Keratinocyte (primary cell): ENCODE data around the gene NR6A1. TPM values are rescaled to one million over a fixed set of nuclear protein-coding genes. Genes with fewer than 3 reads are reported as not detected.

Experiments used
- DNase-seq: peaks from one replicate; pipeline ENCODE4 v3.0.0-alpha.2; 2011; ENCODE audit warnings: low read depth, missing footprints, low spot score
- FAIRE-seq: peaks from 2 replicates; lab custom pipeline; 2011; peaks lifted over from hg19 to GRCh38; lab: Jason Lieb, UNC
- H2AFZ ChIP-seq: 2 replicates; pipeline ENCODE4 v1.6.0; 2012; ENCODE audit warnings: low read length, control low read depth, inconsistent platforms; ENCODE audit not compliant: control insufficient read depth
- H3K27ac ChIP-seq: 2 replicates; pipeline ENCODE4 v1.5.1; 2011; ENCODE audit warnings: low read length; ENCODE audit not compliant: control insufficient read depth, insufficient read depth
- H3K27me3 ChIP-seq: 3 replicates; pipeline ENCODE4 v1.6.0; 2011; ENCODE audit warnings: low read length; ENCODE audit not compliant: control insufficient read depth, insufficient read depth; ENCODE audit errors: extremely low read depth
- H3K36me3 ChIP-seq, 2 experiments: 2 replicates in 1 of 2; 3 replicates in 1 of 2; pipeline ENCODE4 v1.5.1; 2011; ENCODE audit warnings: low read length in 2 of 2, mild to moderate bottlenecking in 1 of 2; ENCODE audit not compliant: control insufficient read depth in 2 of 2, insufficient read depth in 2 of 2; ENCODE audit errors: extremely low read depth in 1 of 2
- H3K4me1 ChIP-seq: 3 replicates; pipeline ENCODE4 v1.5.1; 2011; ENCODE audit warnings: low read length; ENCODE audit not compliant: control insufficient read depth, insufficient read depth; ENCODE audit errors: extremely low read depth
- H3K4me2 ChIP-seq: 3 replicates; pipeline ENCODE4 v1.6.0; 2011; ENCODE audit warnings: low read depth, low read length; ENCODE audit not compliant: control insufficient read depth, insufficient read depth; ENCODE audit errors: extremely low read depth
- H3K4me3 ChIP-seq, 3 experiments: fragments of 200-600 bp in 1 of 3; sonication (generic) in 1 of 3; 2 replicates in 2 of 3; 3 replicates in 1 of 3; pipeline ENCODE4 v1.5.1; 2011 to 2016; ENCODE audit warnings: low read length in 3 of 3, mild to moderate bottlenecking in 3 of 3, control low read depth in 2 of 3, inconsistent platforms in 1 of 3, low read depth in 1 of 3, mixed read lengths in 1 of 3, mixed run types in 1 of 3, moderate library complexity in 1 of 3; ENCODE audit not compliant: control insufficient read depth in 2 of 3, insufficient read depth in 2 of 3; ENCODE audit errors: extremely low read depth in 1 of 3
- H3K79me2 ChIP-seq: 2 replicates; pipeline ENCODE4 v1.6.0; 2012; ENCODE audit warnings: low read length; ENCODE audit not compliant: control insufficient read depth, insufficient read depth
- H3K9ac ChIP-seq: 3 replicates; pipeline ENCODE4 v1.6.0; 2011; ENCODE audit warnings: low read length; ENCODE audit not compliant: control insufficient read depth, insufficient read depth; ENCODE audit errors: extremely low read depth
- H3K9me1 ChIP-seq: 3 replicates; pipeline ENCODE4 v1.6.0; 2011; ENCODE audit warnings: low read length; ENCODE audit not compliant: control insufficient read depth, insufficient read depth; ENCODE audit errors: extremely low read depth
- H3K9me3 ChIP-seq: 2 replicates; pipeline ENCODE4 v1.5.1; 2012; ENCODE audit warnings: low read depth, low read length; ENCODE audit not compliant: control insufficient read depth
- H4K20me1 ChIP-seq: 3 replicates; pipeline ENCODE4 v1.6.0; 2011; ENCODE audit warnings: low read length; ENCODE audit not compliant: control insufficient read depth, insufficient read depth; ENCODE audit errors: extremely low read depth
- EZH2 ChIP-seq: IDR thresholded peaks from one replicate; pipeline ENCODE4 v1.6.1; 2012; ENCODE audit warnings: inconsistent platforms, mild to moderate bottlenecking, low read length, moderate library complexity
- dilution Hi-C: fragments of 300-500 bp; cut with MboI; formaldehyde crosslinking; loops from one replicate; pipeline ENCODE4 v1.7.0; 2020; ENCODE audit warnings: low sequenced_read_pairs; ENCODE audit not compliant: extremely low pct_ligation_motif_present
- polyA plus RNA-seq, 5 experiments: library from polyadenylated mRNA; depleted of rRNA in 3 of 5; stranded (reverse) in 3 of 5; stranded (forward) in 1 of 5; unstranded in 1 of 5; fragments of >200 nt; gene quantifications; 1 replicate in 1 of 5; 2 replicates in 3 of 5; 3 replicates in 1 of 5; pipeline versions ENCODE4 v1.2.1 to v1.2.3, GENCODE V29; 2011 to 2012; ENCODE audit warnings: missing spikeins in 2 of 5, low read depth in 1 of 5, low replicate concordance in 1 of 5
- TF ChIP-seq, protein P1 (sequence below), 3 experiments: IDR thresholded peaks in 1 of 3; conservative IDR thresholded peaks in 1 of 3; optimal IDR thresholded peaks in 1 of 3; 2 replicates in 2 of 3; 3 replicates in 1 of 3; pipeline versions ENCODE3 to v1.5.1; 2011; ENCODE audit warnings: low read length in 3 of 3, mild to moderate bottlenecking in 3 of 3, moderate library complexity in 2 of 3, control low read depth in 1 of 3, inconsistent platforms in 1 of 3; ENCODE audit not compliant: insufficient read depth in 2 of 3; ENCODE audit errors: extremely low read depth in 1 of 3

NR6A1 gene
- polyA plus RNA-seq, 1 donor (not counting 4 experiments of a cell fraction or from before 2014, with no cell fraction given): 1.8 TPM

DNA sequence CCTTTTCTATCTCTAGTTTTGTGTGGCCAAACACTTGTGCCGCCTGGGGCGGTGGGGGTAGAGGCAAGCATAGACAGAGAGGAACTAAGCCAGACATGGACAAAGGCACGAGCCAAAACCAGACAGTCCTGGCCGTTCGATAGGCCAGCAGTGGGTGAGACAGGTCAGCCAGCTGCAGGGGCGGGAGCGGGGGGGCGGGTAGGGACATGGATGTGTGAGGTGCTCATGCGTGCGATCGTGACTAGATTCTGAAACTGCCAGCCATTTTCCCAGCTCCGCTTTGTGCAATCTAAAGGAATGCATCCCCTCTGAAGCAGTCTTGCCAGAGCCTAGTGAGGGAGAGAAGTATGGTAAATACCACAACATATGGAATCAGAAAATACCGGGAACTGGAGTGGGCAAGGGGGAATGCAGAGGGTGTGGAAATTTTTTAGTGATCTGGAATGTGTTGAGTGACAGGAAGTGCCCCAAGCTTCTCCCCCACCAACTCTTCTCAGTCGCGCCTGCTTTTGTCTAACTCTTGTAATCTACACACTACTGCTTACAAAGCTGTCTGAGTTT is 111.9 kb downstream of the NR6A1 start:
- no peaks in the 10 kb centered on the region for H3K9me1 ChIP-seq
- dilution Hi-C loops: no loop called here
- no peak for TF ChIP-seq EZH2
- TF ChIP-seq, protein P1, sequence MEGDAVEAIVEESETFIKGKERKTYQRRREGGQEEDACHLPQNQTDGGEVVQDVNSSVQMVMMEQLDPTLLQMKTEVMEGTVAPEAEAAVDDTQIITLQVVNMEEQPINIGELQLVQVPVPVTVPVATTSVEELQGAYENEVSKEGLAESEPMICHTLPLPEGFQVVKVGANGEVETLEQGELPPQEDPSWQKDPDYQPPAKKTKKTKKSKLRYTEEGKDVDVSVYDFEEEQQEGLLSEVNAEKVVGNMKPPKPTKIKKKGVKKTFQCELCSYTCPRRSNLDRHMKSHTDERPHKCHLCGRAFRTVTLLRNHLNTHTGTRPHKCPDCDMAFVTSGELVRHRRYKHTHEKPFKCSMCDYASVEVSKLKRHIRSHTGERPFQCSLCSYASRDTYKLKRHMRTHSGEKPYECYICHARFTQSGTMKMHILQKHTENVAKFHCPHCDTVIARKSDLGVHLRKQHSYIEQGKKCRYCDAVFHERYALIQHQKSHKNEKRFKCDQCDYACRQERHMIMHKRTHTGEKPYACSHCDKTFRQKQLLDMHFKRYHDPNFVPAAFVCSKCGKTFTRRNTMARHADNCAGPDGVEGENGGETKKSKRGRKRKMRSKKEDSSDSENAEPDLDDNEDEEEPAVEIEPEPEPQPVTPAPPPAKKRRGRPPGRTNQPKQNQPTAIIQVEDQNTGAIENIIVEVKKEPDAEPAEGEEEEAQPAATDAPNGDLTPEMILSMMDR (optimal IDR thresholded peaks at IDR 0.05 in 1 of 3, IDR thresholded peaks at IDR 0.05 in 1 of 3, conservative IDR thresholded peaks at IDR 0.05 in 1 of 3; ENCODE audit: extremely low read depth in 1 of 3, insufficient read depth in 2 of 3, low read length in 3 of 3): no peak
- H3K9me3 ChIP-seq: no peaks in the 10 kb centered on the region
- peak overlapping the region; percentile 92 for H3K9ac ChIP-seq
- DNase-seq (peak; percentile 53), FAIRE-seq (peak; percentile 51)
- peak overlapping the region; percentile 97 for H3K27ac ChIP-seq
- no peaks in the 10 kb centered on the region for H3K27me3 ChIP-seq
- H3K4me1 ChIP-seq: peaks cover 20% of the 10 kb centered on the region
- no peaks in the 10 kb centered on the region for H3K36me3 ChIP-seq
- H3K79me2 ChIP-seq: peaks cover 34% of the 10 kb centered on the region
- peak overlapping the region; percentile 54 to 88 (median 67) for H3K4me3 ChIP-seq
- H2AFZ ChIP-seq: peak overlapping the region; percentile 68
- H4K20me1 ChIP-seq: no peaks in the 10 kb centered on the region
- H3K4me2 ChIP-seq: peak overlapping the region; percentile 98

DNA sequence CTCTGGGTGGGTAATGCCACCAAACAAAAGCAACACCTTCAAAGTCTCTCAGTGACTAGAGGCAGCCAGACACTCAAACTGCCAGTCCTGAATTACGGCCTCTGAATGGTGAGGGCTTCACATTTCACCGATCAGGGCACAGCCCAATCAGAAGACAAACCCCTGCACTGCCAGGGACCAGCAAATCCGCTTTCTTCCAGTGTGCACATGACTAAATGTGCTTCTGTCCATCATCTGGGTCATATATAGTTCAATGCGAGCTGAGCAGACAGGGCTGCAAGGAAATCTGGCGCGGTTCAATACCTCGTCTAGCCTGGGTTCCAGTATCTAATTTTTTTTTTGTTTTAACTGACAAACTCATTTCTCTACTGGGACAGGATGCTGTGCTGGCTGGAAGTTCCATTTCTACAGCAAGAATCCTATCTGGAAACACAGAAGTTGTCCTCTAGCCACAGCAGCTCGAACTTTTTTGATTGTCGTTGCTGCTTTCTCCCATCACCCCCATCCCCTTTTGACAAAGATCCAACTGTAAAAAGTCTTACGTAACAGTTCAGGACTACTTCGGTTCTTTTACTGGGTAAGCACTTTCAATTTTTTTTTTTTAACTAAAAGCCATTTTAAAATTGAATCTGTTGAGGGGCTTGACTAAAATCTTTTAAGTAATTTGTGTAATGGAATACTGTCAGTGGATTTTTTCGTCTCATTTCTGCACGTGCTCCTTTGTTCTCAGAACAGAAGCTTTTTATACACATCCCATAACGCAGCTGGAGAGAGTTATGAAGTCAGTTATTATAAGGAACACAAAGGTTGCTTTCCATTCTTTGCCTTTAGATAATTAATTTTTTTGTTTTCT is 112.7 kb downstream of the NR6A1 start:
- dilution Hi-C loops: no loop called here
- Histone ChIP-seq H2AFZ (peak overlapping the region; percentile 35), H3K9me3 (no peaks in the 10 kb centered on the region), H3K36me3 (no peaks in the 10 kb centered on the region), H3K27me3 (no peaks in the 10 kb centered on the region), H3K9me1 (no peaks in the 10 kb centered on the region), H3K27ac (peak overlapping the region; percentile 97), H3K9ac (peak overlapping the region; percentile 92), H3K4me1 (peaks cover 25% of the 10 kb centered on the region), H4K20me1 (no peaks in the 10 kb centered on the region), H3K79me2 (peaks cover 30% of the 10 kb centered on the region), H3K4me3 (peak overlapping the region; percentile 54 to 88 (median 67)), H3K4me2 (peak overlapping the region; percentile 98)
- DNase-seq: peak; percentile 58
- peak; percentile 84 for FAIRE-seq
- TF ChIP-seq EZH2: no peak
- TF ChIP-seq, protein P1 (optimal IDR thresholded peaks at IDR 0.05 in 1 of 3, IDR thresholded peaks at IDR 0.05 in 1 of 3, conservative IDR thresholded peaks at IDR 0.05 in 1 of 3; ENCODE audit: extremely low read depth in 1 of 3, insufficient read depth in 2 of 3, low read length in 3 of 3): no peak
